K562 (cell line): ENCODE data around the gene UBN2. TPM values are rescaled to one million over a fixed set of nuclear protein-coding genes. Genes with fewer than 3 reads are reported as not detected.

Source experiments
- BRD4 ChIP-seq: fragments of 200-600 bp; sonication (generic); IDR thresholded peaks from 2 replicates; pipeline ENCODE4 v1.6.1; 2017; ENCODE audit warnings: inconsistent platforms
- CAMTA2 ChIP-seq: fragments of 250-450 bp; sonication (Bioruptor Pico); conservative IDR thresholded peaks from 2 replicates; pipeline ENCODE4 v1.5.1; 2022
- CEBPB ChIP-seq: fragments of 450-650 bp; IDR thresholded peaks from 2 replicates; pipeline ENCODE4 v1.6.1; 2016; ENCODE audit warnings: missing genetic modification characterization, missing compliant biosample characterization
- JUNB ChIP-seq: fragments of 450-650 bp; formaldehyde crosslinking; conservative IDR thresholded peaks from 2 replicates; pipeline ENCODE4 v1.4.0; 2020; ENCODE audit warnings: mild to moderate bottlenecking
- KAT8 ChIP-seq: fragments of 450-650 bp; IDR thresholded peaks from 2 replicates; pipeline ENCODE4 v1.6.1; 2016; ENCODE audit warnings: low read depth, mild to moderate bottlenecking
- KLF6 ChIP-seq: fragments of 250-450 bp; sonication (Bioruptor Pico); IDR thresholded peaks from 2 replicates; pipeline ENCODE4 v1.4.0; 2020; ENCODE audit warnings: mild to moderate bottlenecking, moderate library complexity, borderline replicate concordance
- MECOM ChIP-seq: fragments of 250-450 bp; sonication (Bioruptor Pico); IDR thresholded peaks from 2 replicates; pipeline ENCODE4 v1.8.0; 2022; ENCODE audit warnings: inconsistent platforms
- RBFOX2 ChIP-seq: fragments of 200-400 bp; formaldehyde crosslinking; IDR thresholded peaks from 2 replicates; pipeline ENCODE4 v1.6.1; 2017; ENCODE audit warnings: low read depth, mild to moderate bottlenecking, low read length, moderate library complexity
- SIN3B ChIP-seq: fragments of 450-650 bp; IDR thresholded peaks from 2 replicates; pipeline ENCODE4 v1.6.1; 2017; ENCODE audit warnings: low read depth, mild to moderate bottlenecking, moderate library complexity
- SRF ChIP-seq, 2 experiments: fragments of 250-450, 450-650 bp in 1 of 2; sonication (Bioruptor Pico) in 1 of 2; sonication (generic) in 1 of 2; formaldehyde crosslinking; IDR thresholded peaks; 2 replicates each; pipeline versions ENCODE4 v1.5.0 to v1.5.1; 2020 to 2022; ENCODE audit warnings: mild to moderate bottlenecking in 1 of 2, missing genetic modification reagents in 1 of 2
- YBX1 ChIP-seq: fragments of 450-650 bp; IDR thresholded peaks from 2 replicates; pipeline ENCODE4 v1.7.1; 2016; ENCODE audit warnings: mild to moderate bottlenecking
- ZNF146 ChIP-seq: IDR thresholded peaks from one replicate; pipeline ENCODE4 v1.6.1; 2018; ENCODE audit warnings: missing compliant biosample characterization; ENCODE audit not compliant: unreplicated experiment
- ZNF282 ChIP-seq: sonication (generic); formaldehyde crosslinking; IDR thresholded peaks from 2 replicates; pipeline ENCODE4 v1.8.1; 2023; ENCODE audit warnings: missing genetic modification reagents
- ZNF384 ChIP-seq: IDR thresholded peaks from 2 replicates; pipeline ENCODE4 v1.6.1; 2012; ENCODE audit warnings: low read depth, low read length, improper control_type of control experiment
- ZNF444 ChIP-seq: fragments of 250-450 bp; sonication (Bioruptor Pico); IDR thresholded peaks from 2 replicates; pipeline ENCODE4 v1.4.0; 2020; ENCODE audit warnings: mild to moderate bottlenecking, moderate library complexity
- ZNF507 ChIP-seq: conservative IDR thresholded peaks from 2 replicates; pipeline ENCODE4 v1.6.1; 2017; ENCODE audit warnings: missing genetic modification characterization, missing compliant biosample characterization
- ZNF696 ChIP-seq: fragments of 250-450 bp; sonication (Bioruptor Pico); conservative IDR thresholded peaks from 2 replicates; pipeline ENCODE4 v1.4.0; 2020; ENCODE audit warnings: mild to moderate bottlenecking, moderate library complexity
- ZNF699 ChIP-seq: fragments of 250-450 bp; sonication (Bioruptor Pico); IDR thresholded peaks from 2 replicates; pipeline ENCODE4 v1.8.0; 2021; ENCODE audit warnings: mild to moderate bottlenecking, moderate library complexity; ENCODE audit not compliant: insufficient replicate concordance
- ZNF717 ChIP-seq: fragments of 250-450 bp; sonication (Bioruptor Pico); IDR thresholded peaks from 2 replicates; pipeline ENCODE4 v1.5.0; 2021
- polyA plus RNA-seq, 8 experiments: library from polyadenylated mRNA; depleted of rRNA in 4 of 8; stranded (reverse) in 5 of 8; unstranded in 3 of 8; fragments of >200 nt; fragmentation: Nextera tagmentation in 2 of 8; fragmentation: Illumina TruSeq in 1 of 8; extraction: Ambion mirVana in 2 of 8; extraction: Trizol in 1 of 8; gene quantifications; 2 replicates each; pipeline versions ENCODE4 v1.2.1 to v1.2.3, GENCODE V29; 2011 to 2014; ENCODE audit warnings: inconsistent platforms in 1 of 8, missing spikeins in 1 of 8
- total RNA-seq, 7 experiments: library from RNA; depleted of rRNA in 6 of 7; stranded (reverse); fragments of >200 nt in 6 of 7; fragmentation: Illumina TruSeq in 2 of 7; extraction: Trizol in 2 of 7; gene quantifications; 2 replicates each; pipeline versions ENCODE4 v1.2.1 to v1.2.3, GENCODE V29; 2011 to 2021; ENCODE audit warnings: low replicate concordance in 1 of 7
- TF ChIP-seq, protein P1 (sequence below): sonication (generic); formaldehyde crosslinking; IDR thresholded peaks from 2 replicates; pipeline ENCODE4 v1.8.1; 2022; ENCODE audit warnings: missing genetic modification reagents
- TF ChIP-seq, protein P2 (sequence below): sonication (generic); formaldehyde crosslinking; IDR thresholded peaks from 2 replicates; pipeline ENCODE4 v1.9.0; 2022; ENCODE audit warnings: mild to moderate bottlenecking, missing genetic modification reagents
- TF ChIP-seq, protein P3 (sequence below): fragments of 450-650 bp; IDR thresholded peaks from 2 replicates; pipeline ENCODE4 v1.6.1; 2016; ENCODE audit warnings: antibody characterized with exemption
- TF ChIP-seq, protein P4 (sequence below): fragments of 250-450 bp; sonication (Bioruptor Pico); IDR thresholded peaks from 2 replicates; pipeline ENCODE4 v1.4.0; 2020

The UBN2 gene
- total and polyA plus RNA-seq, 9 of the 15 experiments (the other 6 are each of a cell fraction or from before 2014, with no cell fraction given), result 1.2 to 19.5 (median 9.9) TPM

DNA sequence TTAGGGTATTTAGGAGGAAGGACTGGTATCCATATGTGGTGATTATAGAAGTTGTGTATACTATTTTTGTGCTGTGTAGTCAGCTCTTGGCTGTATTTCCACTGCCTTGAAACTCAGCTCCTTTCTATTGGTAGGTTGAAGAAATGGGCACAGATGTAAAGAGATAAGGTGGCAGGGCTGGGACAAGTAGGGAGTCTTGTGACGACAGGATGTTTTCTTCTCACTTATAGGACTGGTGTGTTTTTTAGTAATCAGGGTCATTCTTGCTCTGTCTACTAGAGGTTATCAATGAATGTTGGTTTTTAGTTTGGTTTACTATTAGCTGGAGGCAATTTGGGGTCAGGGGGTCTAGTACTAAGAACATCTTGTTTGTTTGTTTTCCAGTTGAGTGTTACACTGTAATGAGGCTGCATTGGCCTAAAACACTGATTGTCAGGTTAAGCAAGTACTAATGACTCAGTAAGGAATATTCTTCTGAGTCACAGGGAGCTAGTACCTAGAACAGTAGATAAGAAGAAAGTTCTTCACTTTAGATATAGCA is 11.8 kb downstream of the UBN2 start (continued):
- TF ChIP-seq KLF6 (CRISPR knock-in tag) (no peak), ZNF699 (no peak), YBX1 (no peak), RBFOX2 (no peak), ZNF282 (CRISPR knock-in tag) (no peak), ZNF717 (CRISPR knock-in tag) (no peak), SRF (CRISPR knock-in tag; IDR thresholded peaks at IDR 0.05) (no peak), BRD4 (no peak), MECOM (no peak), CAMTA2 (CRISPR knock-in tag) (no peak), ZNF146 (CRISPR knock-in tag) (no peak), CEBPB (peak; percentile 44; the same call in 1 of the 2 replicates), JUNB (CRISPR knock-in tag) (no peak), ZNF444 (CRISPR knock-in tag) (no peak), KAT8 (no peak), ZNF696 (CRISPR knock-in tag) (no peak), ZNF384 (no peak), SIN3B (no peak), ZNF507 (tag) (no peak)
- TF ChIP-seq, protein P1, sequence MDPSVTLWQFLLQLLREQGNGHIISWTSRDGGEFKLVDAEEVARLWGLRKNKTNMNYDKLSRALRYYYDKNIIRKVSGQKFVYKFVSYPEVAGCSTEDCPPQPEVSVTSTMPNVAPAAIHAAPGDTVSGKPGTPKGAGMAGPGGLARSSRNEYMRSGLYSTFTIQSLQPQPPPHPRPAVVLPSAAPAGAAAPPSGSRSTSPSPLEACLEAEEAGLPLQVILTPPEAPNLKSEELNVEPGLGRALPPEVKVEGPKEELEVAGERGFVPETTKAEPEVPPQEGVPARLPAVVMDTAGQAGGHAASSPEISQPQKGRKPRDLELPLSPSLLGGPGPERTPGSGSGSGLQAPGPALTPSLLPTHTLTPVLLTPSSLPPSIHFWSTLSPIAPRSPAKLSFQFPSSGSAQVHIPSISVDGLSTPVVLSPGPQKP (CRISPR knock-in tag), result no peak
- TF ChIP-seq, protein P2, sequence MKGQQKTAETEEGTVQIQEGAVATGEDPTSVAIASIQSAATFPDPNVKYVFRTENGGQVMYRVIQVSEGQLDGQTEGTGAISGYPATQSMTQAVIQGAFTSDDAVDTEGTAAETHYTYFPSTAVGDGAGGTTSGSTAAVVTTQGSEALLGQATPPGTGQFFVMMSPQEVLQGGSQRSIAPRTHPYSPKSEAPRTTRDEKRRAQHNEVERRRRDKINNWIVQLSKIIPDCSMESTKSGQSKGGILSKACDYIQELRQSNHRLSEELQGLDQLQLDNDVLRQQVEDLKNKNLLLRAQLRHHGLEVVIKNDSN (CRISPR knock-in tag), result no peak
- TF ChIP-seq, protein P3, sequence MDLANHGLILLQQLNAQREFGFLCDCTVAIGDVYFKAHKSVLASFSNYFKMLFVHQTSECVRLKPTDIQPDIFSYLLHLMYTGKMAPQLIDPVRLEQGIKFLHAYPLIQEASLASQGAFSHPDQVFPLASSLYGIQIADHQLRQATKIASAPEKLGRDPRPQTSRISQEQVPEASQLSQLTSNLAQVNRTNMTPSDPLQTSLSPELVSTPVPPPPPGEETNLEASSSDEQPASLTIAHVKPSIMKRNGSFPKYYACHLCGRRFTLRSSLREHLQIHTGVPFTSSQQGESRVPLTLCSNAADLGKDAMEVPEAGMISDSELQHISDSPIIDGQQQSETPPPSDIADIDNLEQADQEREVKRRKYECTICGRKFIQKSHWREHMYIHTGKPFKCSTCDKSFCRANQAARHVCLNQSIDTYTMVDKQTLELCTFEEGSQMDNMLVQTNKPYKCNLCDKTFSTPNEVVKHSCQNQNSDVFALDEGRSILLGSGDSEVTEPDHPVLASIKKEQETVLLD, result no peak
- TF ChIP-seq, protein P4, sequence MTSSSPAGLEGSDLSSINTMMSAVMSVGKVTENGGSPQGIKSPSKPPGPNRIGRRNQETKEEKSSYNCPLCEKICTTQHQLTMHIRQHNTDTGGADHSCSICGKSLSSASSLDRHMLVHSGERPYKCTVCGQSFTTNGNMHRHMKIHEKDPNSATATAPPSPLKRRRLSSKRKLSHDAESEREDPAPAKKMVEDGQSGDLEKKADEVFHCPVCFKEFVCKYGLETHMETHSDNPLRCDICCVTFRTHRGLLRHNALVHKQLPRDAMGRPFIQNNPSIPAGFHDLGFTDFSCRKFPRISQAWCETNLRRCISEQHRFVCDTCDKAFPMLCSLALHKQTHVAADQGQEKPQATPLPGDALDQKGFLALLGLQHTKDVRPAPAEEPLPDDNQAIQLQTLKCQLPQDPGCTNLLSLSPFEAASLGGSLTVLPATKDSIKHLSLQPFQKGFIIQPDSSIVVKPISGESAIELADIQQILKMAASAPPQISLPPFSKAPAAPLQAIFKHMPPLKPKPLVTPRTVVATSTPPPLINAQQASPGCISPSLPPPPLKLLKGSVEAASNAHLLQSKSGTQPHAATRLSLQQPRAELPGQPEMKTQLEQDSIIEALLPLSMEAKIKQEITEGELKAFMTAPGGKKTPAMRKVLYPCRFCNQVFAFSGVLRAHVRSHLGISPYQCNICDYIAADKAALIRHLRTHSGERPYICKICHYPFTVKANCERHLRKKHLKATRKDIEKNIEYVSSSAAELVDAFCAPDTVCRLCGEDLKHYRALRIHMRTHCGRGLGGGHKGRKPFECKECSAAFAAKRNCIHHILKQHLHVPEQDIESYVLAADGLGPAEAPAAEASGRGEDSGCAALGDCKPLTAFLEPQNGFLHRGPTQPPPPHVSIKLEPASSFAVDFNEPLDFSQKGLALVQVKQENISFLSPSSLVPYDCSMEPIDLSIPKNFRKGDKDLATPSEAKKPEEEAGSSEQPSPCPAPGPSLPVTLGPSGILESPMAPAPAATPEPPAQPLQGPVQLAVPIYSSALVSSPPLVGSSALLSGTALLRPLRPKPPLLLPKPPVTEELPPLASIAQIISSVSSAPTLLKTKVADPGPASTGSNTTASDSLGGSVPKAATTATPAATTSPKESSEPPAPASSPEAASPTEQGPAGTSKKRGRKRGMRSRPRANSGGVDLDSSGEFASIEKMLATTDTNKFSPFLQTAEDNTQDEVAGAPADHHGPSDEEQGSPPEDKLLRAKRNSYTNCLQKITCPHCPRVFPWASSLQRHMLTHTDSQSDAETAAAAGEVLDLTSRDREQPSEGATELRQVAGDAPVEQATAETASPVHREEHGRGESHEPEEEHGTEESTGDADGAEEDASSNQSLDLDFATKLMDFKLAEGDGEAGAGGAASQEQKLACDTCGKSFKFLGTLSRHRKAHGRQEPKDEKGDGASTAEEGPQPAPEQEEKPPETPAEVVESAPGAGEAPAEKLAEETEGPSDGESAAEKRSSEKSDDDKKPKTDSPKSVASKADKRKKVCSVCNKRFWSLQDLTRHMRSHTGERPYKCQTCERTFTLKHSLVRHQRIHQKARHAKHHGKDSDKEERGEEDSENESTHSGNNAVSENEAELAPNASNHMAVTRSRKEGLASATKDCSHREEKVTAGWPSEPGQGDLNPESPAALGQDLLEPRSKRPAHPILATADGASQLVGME (CRISPR knock-in tag), result no peak
